ENCODE measurements around the gene FAM234A. TPM values are rescaled to one million over a fixed set of nuclear protein-coding genes. Genes with fewer than 3 reads are reported as not detected.
A peak's percentile ranks its signal among the peaks of the same experiment; 100 is the strongest.

Gene FAM234A
- total RNA-seq, 2 donors from 2014 or later, result 141 to 227 TPM

- peaks cover 0 to 4% of the 10 kb centered on the region in 2 donors for H3K4me1 ChIP-seq
- no peak for TF ChIP-seq CTCF (IDR thresholded peaks at IDR 0.05)
- DNase-seq (ENCODE audit: low spot score), result no peak
- peaks cover 70% of the 10 kb centered on the region for H3K36me3 ChIP-seq
- no peaks in the 10 kb centered on the region for H3K9me3 ChIP-seq
- H3K27ac ChIP-seq, result no peak overlapping the region
- H3K4me3 ChIP-seq, result no peak overlapping the region
- no peaks in the 10 kb centered on the region for H3K27me3 ChIP-seq
These were observed 25.2 kb downstream of the FAM234A start for GRCh38 chr16:259814-260253.

- no peak for TF ChIP-seq CTCF (IDR thresholded peaks at IDR 0.05)
- H3K36me3 ChIP-seq, result peaks cover 72% of the 10 kb centered on the region
- H3K4me3 ChIP-seq, result no peak overlapping the region
- no peaks in the 10 kb centered on the region for H3K9me3 ChIP-seq
- no peak for DNase-seq (ENCODE audit: low spot score)
- peaks cover 0 to 6% of the 10 kb centered on the region in 2 donors for H3K4me1 ChIP-seq
- H3K27me3 ChIP-seq, result no peaks in the 10 kb centered on the region
- H3K27ac ChIP-seq, result no peak overlapping the region
These were observed 25.7 kb downstream of the FAM234A start for GRCh38 chr16:260326-260725.

GRCh38 chr16:261031-261691 lies 26.5 kb downstream of the FAM234A start:
- Histone ChIP-seq H3K27ac (peak overlapping the region in 1 of 2 donors; percentile 3), H3K36me3 (peaks cover 65% of the 10 kb centered on the region), H3K4me3 (no peak overlapping the region), H3K4me1 (peaks cover 0 to 14% of the 10 kb centered on the region in 2 donors), H3K9me3 (no peaks in the 10 kb centered on the region), H3K27me3 (no peaks in the 10 kb centered on the region)
- DNase-seq (ENCODE audit: low spot score), result no peak
- TF ChIP-seq CTCF (IDR thresholded peaks at IDR 0.05), result no peak

- peaks cover 64% of the 10 kb centered on the region for H3K36me3 ChIP-seq
- no peak overlapping the region for H3K27ac ChIP-seq
- no peak overlapping the region for H3K4me3 ChIP-seq
- peaks cover 0 to 15% of the 10 kb centered on the region in 2 donors for H3K4me1 ChIP-seq
- H3K27me3 ChIP-seq, result no peaks in the 10 kb centered on the region
- DNase-seq (ENCODE audit: low spot score), result no peak
- TF ChIP-seq CTCF (IDR thresholded peaks at IDR 0.05), result no peak
- no peaks in the 10 kb centered on the region for H3K9me3 ChIP-seq
These were observed 27.6 kb downstream of the FAM234A start for GRCh38 chr16:262121-262745.

GRCh38 chr16:263182-263774 lies 28.7 kb downstream of the FAM234A start:
- peaks cover 64% of the 10 kb centered on the region for H3K36me3 ChIP-seq
- H3K9me3 ChIP-seq, result no peaks in the 10 kb centered on the region
- H3K4me3 ChIP-seq, result no peak overlapping the region
- DNase-seq (ENCODE audit: low spot score), result no peak
- H3K27ac ChIP-seq, result no peak overlapping the region
- peaks cover 0 to 15% of the 10 kb centered on the region in 2 donors for H3K4me1 ChIP-seq
- no peaks in the 10 kb centered on the region for H3K27me3 ChIP-seq
- TF ChIP-seq CTCF (IDR thresholded peaks at IDR 0.05), result no peak
